ENCODE results near the gene PADI3. TPM values are rescaled to one million over a fixed set of nuclear protein-coding genes. Genes with fewer than 3 reads are reported as not detected.

Gene PADI3
- total RNA-seq, 1 experiment from 2014 or later: 2.5 TPM

GRCh38 chr1:17220287-17220686 is 28.6 kb upstream of the PADI3 start:
- no peaks in the 10 kb centered on the region for H3K27me3 ChIP-seq (ENCODE audit: insufficient read depth, low read length)
- no peaks in the 10 kb centered on the region for H3K36me3 Mint-ChIP-seq (ENCODE audit: insufficient read depth in 1 of 3, low read depth in 3 of 3)

More at GRCh38 chr1:17220287-17220686, 28.6 kb upstream of the PADI3 start:
- Histone ChIP-seq H3K23ac (ENCODE audit: insufficient read length, low read depth, low read length) (no peak overlapping the region), H3K4me1 (ENCODE audit: insufficient read depth, low read length) (no peaks in the 10 kb centered on the region), H3K79me2 (ENCODE audit: insufficient read depth, low read length) (no peaks in the 10 kb centered on the region), H3K56ac (ENCODE audit: insufficient read length, low read depth, low read length) (no peak overlapping the region), H2AK5ac (ENCODE audit: insufficient read length, low read length) (no peak overlapping the region), H3T11ph (ENCODE audit: low read length) (no peak overlapping the region), H4K91ac (ENCODE audit: insufficient read length, low read depth, low read length) (no peak overlapping the region), H4K5ac (ENCODE audit: insufficient read length, low read depth, low read length) (no peak overlapping the region), H3K27ac (ENCODE audit: insufficient read length, low read depth, low read length) (no peak overlapping the region), H3K9ac (ENCODE audit: extremely low read depth, insufficient read length, low read length) (no peak overlapping the region), H2BK120ac (ENCODE audit: low read depth, low read length, poor library complexity, severe bottlenecking) (no peak overlapping the region), H3K14ac (ENCODE audit: insufficient read depth, low read length) (no peak overlapping the region), H2BK20ac (ENCODE audit: low read depth, low read length, poor library complexity, severe bottlenecking) (no peak overlapping the region), H2BK12ac (ENCODE audit: insufficient read length, low read depth, low read length) (no peak overlapping the region), H3K9me3 (ENCODE audit: control insufficient read depth, low read depth, low read length) (no peaks in the 10 kb centered on the region), H3K23me2 (ENCODE audit: insufficient read length, low read depth, low read length, poor library complexity, severe bottlenecking) (no peaks in the 10 kb centered on the region), H3K4me2 (ENCODE audit: insufficient read depth, insufficient read length, low read length) (no peak overlapping the region), H2BK5ac (ENCODE audit: insufficient read length, low read length) (no peak overlapping the region), H3K79me1 (ENCODE audit: insufficient read depth, low read depth, low read length, poor library complexity, severe bottlenecking) (no peaks in the 10 kb centered on the region), H2AFZ (ENCODE audit: low read length) (no peak overlapping the region), H4K20me1 (ENCODE audit: control insufficient read depth, insufficient read depth, insufficient read length) (no peaks in the 10 kb centered on the region), H2BK15ac (ENCODE audit: low read depth, low read length) (no peak overlapping the region), H3K18ac (ENCODE audit: insufficient read length, low read depth, low read length) (no peak overlapping the region), H4K8ac (replicated peaks; ENCODE audit: insufficient read length, low read depth, low read length) (no peak overlapping the region), H3K4ac (ENCODE audit: low read depth, low read length) (no peak overlapping the region)
- no peak for TF ChIP-seq CTCF (conservative IDR thresholded peaks at IDR 0.05)
- Mint-ChIP-seq H3K4me3 (no peak overlapping the region), H3K27me3 (ENCODE audit: low read depth) (peaks cover 10% of the 10 kb centered on the region), H3K27ac (no peak overlapping the region), H3K9me3 (no peaks in the 10 kb centered on the region), H3K4me1 (peaks cover 9 to 11% of the 10 kb centered on the region in 2 experiments)
- no peak for DNase-seq
- WGBS (ENCODE audit: extremely low coverage, insufficient read length, low lambda C conversion rate): no CpG with 5 or more reads among the region's 3 CpGs

All from H9 (cell line).